GM19043 (cell line): ENCODE measurements around the gene ODF4.
"Not testable (repeated sequence)": the region's sequence is repeated elsewhere in the genome, so short reads cannot be mapped to it uniquely, and the experiment has no call there.

Experiments
- ATAC-seq: cut with Tn5 transposase; IDR thresholded peaks from one replicate; pipeline ENCODE4 v1.9.1; 2021; ENCODE audit warnings: low read depth; ENCODE audit not compliant: unreplicated experiment

Gene ODF4

DNA sequence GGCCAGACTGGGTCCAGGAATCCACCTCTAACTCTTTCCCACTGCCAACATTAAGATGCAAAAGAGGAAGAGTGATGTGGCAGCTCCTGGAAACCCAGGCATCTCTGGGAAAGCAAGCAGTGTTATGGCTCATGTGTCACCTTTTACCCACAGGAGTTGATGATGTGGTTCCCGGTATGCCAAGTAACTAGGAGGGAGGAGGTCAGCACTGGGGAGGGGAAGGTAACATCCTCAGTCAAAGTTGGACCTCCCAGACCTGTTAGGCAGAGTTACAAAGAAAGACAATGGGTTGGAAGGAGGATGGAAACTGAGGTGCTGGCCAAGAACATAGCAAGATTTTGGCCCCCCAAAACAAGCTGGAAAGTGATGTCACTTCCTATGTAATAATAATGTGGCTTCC lies 25.5 kb downstream of the ODF4 start:
- ATAC-seq = no peak

DNA sequence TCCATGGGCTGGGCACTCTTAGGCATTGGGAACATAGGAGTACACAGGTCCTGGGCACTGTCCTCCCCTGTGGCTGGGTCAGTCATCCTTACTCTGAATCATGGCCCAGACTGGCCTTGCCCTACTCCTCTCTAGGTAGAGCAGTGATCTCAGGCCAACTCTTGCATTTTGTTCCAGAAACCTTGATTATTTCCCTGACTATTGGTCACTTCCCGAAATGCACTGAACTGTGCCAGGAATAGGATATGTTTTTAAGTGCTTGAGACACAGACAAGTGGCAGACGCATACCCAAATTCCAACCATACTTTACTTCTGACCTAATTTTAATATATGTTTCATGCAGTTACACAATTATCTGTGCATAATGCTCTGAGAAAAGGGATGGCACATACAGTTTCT lies 26.6 kb downstream of the ODF4 start:
- no peak for ATAC-seq

DNA sequence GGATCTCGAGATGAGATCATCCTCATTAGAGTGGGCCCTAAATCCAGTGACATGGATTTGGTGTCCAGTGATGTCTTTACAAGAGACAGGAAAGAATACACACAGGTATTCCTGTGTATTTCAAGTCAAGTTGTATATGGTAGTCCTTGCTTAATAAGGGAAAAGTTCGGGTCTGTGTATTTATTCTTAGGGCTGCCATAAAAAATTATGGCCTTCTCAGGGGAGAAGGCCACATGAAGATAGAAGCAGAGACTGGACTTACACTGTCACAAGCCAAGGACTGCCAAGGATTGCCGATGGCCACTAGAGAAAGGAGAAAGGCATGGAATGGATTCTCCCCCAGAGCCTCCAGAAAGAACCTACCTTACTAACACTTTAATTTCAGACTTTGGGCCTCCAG lies 28.6 kb downstream of the ODF4 start:
- ATAC-seq = no peak

DNA sequence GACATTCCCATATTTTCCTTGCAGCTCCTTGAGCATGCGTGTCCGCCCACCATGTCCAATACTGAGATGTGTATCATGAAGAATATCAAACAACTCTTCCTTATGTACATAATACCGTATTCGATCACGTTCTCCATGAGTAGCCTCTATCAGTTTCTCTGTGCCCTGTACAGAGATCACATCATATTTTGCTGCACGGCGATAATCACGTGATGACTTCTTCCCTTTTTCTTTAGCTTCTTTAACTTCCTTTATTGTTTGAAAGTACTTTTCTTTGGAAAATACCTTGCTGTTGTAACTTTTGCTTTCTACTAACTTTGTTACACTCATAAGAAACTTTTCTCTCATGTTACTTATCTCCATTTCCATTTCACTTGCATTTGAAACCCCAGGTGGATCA lies 30.3 kb downstream of the ODF4 start:
- ATAC-seq = no peak

DNA sequence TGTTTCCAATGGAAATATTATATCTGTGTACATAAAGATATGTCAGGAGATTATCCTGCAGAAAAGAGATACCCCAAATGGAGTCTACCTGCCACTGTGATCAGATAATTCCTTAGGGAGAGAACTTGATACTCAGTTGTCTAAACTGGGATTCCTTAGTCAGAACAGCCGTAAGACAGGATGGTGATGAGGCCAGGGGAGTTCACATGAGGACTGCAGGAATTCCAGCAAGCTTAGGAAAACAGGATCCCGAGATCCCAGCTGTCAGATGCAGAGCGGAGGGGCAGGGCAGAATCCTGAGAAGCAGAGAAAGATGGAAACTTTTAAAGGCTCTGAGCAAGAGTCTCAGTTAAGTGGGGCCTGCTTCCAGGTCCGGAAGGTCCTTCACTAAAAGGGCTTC lies 32.1 kb downstream of the ODF4 start:
- no peak for ATAC-seq

DNA sequence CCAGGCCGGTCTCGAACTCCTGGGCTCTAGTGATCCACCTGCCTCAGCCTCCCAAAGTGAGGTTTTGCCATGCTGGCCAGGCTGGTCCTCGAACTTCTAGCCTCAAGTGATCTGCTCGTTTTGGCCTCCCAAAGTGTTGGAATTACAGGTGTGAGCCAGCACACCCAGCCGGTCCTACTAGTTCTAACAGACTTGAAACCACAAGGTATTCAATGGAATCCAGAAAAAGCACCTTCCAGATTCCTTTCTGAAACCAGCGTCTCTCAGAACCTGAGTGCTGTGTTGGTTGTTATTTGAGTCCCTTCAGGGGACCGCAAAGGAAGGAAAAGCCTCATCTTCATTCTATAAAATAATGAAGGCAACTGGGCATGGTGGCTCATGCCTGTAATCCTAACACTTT lies 32.8 kb downstream of the ODF4 start:
- no peak for ATAC-seq

DNA sequence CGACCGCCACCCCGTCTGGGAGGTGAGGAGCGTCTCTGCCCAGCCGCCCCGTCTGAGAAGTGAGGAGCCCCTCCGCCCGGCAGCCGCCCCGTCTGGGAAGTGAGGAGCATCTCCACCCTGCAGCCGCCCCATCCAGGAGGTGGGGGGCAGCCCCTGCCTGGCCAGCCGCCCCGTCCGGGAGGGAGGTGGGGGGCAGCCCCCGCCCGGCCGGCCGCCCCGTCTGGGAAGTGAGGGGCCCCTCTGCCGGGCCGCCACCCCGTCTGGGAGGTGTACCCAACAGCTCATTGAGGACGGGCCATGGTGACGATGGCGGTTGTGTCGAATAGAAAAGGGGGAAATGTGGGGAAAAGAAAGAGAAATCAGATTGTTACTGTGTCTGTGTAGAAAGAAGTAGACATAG lies 34.2 kb downstream of the ODF4 start:
- not testable (repeated sequence) for ATAC-seq

DNA sequence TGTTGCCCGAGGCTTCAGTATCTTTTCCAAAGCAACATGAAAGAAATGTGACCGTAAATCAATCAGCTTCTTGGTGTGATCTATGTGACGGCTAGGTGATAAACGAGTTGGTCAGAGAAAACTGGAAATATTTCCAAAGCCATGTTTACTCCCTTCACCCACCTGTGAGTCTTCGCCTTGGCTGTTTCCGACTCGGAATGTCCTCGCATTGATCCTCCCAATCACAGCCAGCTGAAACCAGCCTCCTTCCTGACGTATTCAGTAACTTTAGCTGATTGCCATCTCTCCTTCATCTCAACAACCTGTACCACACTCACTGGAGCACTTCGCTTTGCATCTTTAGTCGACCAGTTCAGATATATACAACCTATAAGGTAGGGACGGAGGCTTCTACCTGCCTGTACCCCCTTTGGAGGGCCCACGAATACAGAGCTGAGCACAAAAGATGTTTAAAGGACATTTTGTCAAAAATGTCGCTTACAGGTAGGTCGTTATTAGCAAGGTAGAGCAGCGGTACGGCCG lies 36.2 kb downstream of the ODF4 start:
- ATAC-seq = no peak

DNA sequence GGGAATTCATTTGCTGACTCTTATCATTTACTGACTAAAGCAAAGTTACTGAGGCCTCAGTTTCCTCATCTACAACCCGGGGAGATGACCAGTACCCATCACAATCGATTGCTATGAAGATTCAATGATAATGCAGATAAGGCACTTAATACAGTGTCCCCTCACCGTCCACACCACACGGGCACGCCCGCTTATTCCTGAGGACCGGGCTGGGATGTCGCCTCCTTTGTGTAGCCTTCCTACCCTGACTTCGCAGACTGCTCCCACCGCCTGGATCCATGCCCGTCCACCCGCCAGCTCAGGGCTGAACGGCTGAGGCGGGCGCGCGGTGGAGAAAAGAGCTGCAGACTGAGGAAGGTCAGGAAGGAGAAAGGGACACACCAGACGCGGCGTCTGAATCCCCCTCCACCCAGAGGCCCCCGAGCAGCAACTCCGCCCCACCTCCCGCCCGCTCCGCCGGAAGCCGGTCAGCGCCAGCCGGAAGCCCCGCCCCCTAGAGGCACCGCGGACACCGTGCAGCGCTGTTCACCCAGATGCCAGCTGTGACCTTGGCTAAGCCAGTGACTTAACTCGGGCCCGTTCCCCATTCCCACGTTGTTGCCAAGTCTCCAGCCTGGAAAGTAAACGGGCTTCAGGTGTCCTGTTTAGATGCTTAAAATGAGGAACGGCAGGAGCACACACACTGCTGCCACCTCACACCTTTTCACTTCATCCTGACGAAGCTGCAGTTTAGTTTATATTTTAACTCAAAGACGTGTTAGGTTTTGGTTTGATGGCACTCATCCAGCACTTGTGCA lies 36.8 kb downstream of the ODF4 start, which contains the start of gene KRABD2:
TSS of gene KRABD2 (minus strand) at position 434 of the 797 bp plus-strand sequence.
- no peak for ATAC-seq

DNA sequence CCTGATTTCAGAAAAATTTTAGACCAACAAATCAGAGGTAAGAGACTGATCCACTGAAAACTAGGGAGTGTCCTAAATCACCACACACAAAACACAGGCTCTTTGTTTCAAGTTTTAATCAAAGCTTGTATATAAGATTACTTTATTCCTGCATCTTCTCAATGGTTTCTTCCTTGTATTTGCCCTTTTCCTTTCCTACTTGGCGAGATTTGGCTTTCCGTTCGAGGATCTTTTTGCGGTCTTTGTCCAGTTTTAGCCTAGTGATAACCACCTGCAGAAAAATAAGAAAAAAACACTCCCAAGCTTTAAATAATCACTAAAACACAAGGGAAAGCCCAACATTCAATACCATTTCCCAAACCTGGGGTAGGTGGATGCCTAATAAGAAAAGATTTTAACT lies 37.8 kb downstream of the ODF4 start:
- no peak for ATAC-seq

DNA sequence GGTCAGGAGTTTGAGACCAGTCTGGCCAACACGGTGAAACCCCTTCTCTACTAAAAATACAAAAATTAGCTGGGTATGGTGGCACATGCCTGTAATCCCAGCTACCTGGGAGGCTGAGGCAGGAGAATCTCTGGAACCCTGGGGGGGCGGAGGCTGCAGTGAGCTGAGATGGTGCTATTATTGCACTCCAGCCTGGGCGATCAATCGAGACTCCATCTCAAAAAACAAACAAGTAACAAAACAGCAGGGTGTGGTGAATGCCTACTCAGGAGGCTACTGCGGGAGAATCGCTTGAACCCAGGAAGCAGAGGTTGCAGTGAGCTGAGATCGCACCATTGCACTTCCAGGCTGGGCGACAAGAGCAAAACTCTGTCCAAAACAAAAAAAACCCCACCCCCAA lies 38.5 kb downstream of the ODF4 start:
- not testable (repeated sequence) for ATAC-seq

DNA sequence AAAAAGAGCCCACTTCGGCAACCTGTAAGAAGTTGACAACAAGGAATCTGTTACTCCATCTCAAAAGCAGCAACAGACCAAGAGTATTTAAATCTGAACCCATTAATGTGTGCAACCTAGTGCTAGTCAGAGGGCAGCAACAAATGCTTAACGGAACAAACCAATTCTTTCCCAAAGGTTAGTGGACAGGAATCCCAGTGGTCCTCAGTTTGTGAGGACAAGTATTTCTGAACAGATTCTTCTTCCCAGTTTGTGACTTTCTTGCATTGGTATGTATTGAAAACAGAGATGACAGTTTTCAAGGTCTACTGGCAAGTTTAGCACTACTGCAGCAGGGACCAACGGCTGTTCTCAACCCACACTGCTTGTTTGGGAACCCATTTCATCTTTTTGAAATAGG lies 40.4 kb downstream of the ODF4 start:
- ATAC-seq = no peak

DNA sequence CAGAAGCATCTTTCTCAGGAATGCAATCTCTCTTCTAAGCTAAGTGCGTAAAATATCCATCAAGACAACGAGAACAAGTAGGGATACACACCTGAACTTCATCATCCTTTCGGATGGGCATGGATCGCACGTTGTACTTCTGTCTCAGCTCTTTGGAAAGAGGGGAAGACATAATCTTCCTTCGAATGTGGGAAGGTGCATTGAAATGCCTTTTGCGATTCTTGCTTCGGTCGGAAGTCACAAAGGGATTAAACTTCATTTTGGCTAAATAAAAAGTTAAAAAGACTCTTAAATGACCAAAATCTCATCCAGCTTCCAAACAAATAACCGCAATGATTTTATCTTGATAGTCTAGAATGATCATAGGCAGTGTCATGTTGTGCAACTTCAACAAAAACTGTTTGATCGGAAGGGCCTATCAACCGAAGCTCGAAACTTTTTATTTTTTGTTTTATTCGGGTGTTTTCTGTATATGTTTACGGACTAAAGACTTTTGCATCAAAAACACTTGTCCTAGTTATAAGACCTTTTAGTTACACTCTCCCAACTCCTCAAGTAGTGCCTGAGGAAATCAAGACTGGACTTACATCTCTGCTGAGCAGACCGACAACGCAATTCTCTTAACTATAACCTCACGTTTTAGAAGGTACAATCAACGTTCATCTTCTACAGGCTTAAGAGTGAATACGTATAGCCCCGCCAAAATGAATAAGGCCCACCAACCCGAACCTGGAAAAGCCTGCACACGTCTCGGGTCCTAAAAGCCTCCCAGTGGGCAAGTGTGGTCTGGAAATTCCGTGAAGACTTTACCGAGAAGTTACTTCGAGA lies 42.6 kb downstream of the ODF4 start:
- ATAC-seq = no peak

DNA sequence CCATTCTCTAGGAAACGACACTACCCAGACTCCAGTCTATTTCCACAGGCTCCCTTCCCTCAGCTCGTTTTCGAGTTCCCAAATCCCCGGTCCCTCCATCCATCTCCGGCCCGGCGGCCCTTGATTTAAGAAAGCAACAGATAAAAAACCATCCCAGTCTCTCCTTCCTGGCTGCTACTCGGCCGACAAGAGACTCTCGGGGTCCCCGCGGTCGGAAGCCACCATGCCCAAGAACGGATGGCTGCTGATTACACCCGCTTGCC lies 43.2 kb downstream of the ODF4 start:
- ATAC-seq = no peak

DNA sequence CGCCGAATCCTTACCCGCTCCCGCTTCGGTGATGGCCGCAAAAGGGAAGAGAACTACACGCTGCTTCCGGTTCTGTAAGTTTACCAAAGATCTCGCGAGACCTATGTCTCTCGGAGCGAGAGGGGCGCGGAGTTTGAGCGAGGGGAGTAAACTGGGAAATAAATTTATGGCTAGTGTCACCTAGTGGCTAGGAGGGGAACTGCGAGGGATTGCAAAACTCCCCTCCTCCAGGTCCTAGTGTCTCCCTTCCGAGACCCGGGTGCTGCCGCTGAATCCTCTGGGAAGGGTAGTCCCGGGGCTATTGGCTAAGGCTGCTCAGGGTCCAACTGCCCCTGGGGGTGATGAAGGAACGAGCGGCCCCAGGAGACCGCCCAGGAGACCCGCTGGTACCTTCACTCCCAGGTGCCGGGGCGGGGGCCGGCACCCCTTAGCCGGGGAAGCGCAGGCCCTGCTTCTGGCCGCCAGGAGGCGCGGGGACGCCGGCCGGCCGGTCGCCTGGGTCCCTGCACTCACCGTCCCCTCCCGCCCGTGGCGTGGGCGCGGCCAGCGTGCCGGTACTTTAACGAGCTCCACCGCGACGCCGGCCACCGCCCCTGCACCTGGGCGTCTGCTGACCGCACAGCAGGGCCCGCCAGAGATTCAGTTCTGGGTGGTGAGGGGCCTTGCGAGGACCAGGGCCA lies 43.6 kb downstream of the ODF4 start, which contains the start of gene RPL26:
TSS of gene RPL26 (minus strand) at position 51 of the 680 bp plus-strand sequence. CDS start 883 bp downstream, outside the sequence.
- peak; percentile 82 for ATAC-seq

DNA sequence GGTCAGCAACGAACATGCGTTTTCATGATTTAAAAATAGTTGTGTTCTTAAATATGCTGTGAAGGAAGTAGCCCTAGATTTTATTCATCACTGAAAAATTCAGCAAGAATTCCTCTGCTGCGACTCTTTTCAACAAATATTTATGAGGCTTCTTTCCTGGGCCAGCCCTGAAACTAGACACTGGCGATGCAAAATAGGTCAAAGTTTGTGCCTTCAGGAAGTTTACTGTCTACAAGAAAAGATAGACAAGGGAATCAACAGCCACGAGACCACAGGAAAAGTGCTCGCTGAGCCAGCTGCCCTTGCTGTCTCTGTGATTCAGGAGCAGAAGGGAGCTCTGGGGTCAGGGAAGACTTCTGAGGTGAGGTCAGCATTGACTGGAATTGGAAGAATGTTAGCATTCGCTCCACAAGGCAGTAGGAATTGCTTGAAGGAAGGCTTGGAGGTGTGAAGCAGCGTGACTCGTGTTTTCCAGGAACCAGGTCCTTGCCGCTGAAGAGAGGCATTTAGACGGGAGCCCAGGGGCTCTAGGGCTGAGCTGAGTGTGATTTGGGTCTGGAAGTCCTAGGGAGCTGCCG lies 45.2 kb downstream of the ODF4 start:
- no peak for ATAC-seq

DNA sequence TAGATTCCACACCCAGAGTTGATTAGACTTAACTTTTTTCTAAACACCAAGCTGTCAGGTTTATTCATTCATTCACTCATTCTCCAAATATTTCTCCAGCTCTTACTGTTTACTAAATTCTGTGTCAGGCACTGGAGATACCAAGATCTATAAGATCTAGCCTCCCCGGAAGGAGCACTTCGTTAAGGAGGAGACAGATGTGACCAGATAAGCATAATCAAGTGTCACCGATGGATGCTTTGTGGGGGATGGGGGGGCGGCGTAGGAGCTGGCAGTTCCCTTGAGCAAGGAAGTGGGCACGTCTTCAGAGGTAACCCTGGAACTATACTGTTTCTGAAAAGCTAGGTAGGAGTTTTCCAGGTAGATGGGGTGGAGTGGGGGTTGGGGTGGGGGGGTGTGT lies 47.2 kb downstream of the ODF4 start:
- ATAC-seq = no peak

DNA sequence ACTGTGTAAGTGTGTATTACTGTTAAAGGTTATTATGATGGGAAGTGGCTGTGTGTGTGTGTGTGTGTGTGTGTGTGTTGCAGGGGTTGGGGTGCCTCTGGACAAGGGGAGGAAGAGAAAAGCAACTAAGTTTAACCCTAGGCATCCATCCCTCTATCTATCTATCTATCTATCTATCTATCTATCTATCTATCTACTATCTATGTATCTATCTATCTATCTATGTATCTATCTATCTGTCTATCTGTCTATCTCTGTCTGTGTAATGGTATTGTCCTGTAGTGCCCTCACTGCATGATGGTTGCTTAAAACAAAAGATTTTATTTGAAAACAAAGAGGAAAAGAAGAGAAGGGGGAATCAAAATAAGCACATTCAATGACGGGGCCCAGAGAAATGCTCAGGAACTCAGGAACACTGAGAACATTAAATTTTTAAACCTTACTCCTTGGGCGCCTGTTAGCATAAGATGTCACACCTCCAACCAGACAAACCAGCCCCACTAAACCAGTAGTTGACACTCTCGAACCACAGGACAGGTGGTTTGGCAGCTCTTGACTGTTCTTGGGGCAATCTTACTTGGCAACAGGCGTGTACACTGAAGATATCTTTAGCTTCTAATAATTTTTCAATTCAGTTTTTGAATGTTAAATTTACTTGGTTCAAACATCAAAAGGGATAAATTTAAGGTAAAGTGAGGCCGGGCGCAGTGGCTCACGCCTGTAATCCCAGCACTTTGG lies 48.4 kb downstream of the ODF4 start:
- no peak for ATAC-seq

DNA sequence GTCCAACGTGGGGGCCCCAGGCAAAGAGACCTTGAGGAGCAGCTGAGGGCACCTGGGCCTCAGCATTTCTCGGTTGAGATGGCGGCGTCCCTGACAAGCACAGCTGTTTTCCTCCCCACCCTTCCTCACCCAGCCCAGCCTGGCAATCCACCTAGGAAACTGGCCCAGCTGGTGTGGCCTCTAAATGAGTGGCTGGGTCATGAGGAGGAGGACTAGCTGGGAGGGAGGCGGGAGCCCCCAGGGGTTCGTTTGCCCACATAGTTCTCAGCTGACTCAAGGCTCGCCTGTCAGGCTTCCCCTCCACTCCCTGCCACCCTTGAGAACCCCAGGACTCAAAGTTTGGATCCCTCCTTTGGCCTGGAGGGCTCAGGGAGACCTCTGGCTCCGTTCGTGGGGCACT lies 52.1 kb downstream of the ODF4 start:
- ATAC-seq = no peak

DNA sequence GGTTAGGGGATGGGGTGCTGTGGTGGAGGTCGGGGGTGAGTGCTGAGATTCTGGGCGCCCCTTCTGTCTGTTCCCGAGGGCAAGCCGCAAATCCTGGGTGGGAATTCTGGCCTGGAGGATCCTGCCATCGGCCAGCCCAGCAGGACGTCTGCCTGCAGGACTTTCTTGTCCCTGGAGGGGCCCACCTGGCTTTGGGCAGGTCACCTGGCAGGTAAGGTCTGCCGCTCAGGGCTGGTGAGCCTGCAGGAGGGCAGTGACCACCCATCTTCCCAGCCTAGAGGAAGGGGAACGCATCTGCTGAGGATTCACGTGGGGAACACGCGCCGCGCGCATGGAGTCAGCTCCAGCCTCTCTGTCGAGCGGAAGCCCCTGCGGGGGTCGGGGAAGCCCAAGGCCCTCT lies 52.6 kb downstream of the ODF4 start:
- ATAC-seq = no peak
